Loucy (cell line): ENCODE results near the gene CAMKMT.

Experiments
- H2AFZ ChIP-seq: fragments of 200-600 bp; sonication (generic); 2 replicates; pipeline ENCODE4 v1.6.0; 2016; ENCODE audit warnings: antibody characterized with exemption, mild to moderate bottlenecking, low read length, moderate library complexity
- H3F3A ChIP-seq: fragments of 200-600 bp; 2 replicates; pipeline ENCODE4 v1.6.0; 2016; ENCODE audit warnings: antibody characterized with exemption, low read depth, mild to moderate bottlenecking
- H3K27me3 ChIP-seq: fragments of 200-600 bp; sonication (generic); 2 replicates; pipeline ENCODE4 v1.6.1; 2014; ENCODE audit warnings: low read length, mild to moderate bottlenecking; ENCODE audit not compliant: insufficient read depth, poor library complexity, severe bottlenecking
- H3K36me3 ChIP-seq: fragments of 200-600 bp; sonication (generic); 2 replicates; pipeline ENCODE4 v1.6.1; 2016; ENCODE audit warnings: low read length; ENCODE audit not compliant: insufficient read depth
- H3K4me1 ChIP-seq: fragments of 200-600 bp; sonication (generic); 2 replicates; pipeline ENCODE4 v1.5.1; 2014; ENCODE audit warnings: low read length, mild to moderate bottlenecking; ENCODE audit not compliant: insufficient read depth, poor library complexity, severe bottlenecking
- H3K4me2 ChIP-seq: fragments of 200-600 bp; sonication (generic); 2 replicates; pipeline ENCODE4 v1.6.0; 2014; ENCODE audit warnings: antibody characterized with exemption, low read length, low read depth, mild to moderate bottlenecking; ENCODE audit not compliant: poor library complexity, severe bottlenecking
- H3K4me3 ChIP-seq: fragments of 200-600 bp; sonication (generic); 2 replicates; pipeline ENCODE4 v1.5.1; 2014; ENCODE audit warnings: low read length, mild to moderate bottlenecking, mixed read lengths; ENCODE audit not compliant: poor library complexity, severe bottlenecking
- H3K79me2 ChIP-seq: fragments of 200-600 bp; sonication (generic); 2 replicates; pipeline ENCODE4 v1.6.1; 2014; ENCODE audit warnings: low read length; ENCODE audit not compliant: insufficient read depth
- H3K9ac ChIP-seq: fragments of 200-600 bp; sonication (generic); 2 replicates; pipeline ENCODE4 v1.6.0; 2014; ENCODE audit warnings: mild to moderate bottlenecking, low read depth, low read length, moderate library complexity; ENCODE audit not compliant: poor library complexity, severe bottlenecking
- H3K9me2 ChIP-seq: fragments of 200-600 bp; sonication (generic); replicated peaks from 2 replicates; pipeline ENCODE4 v1.6.1; 2016; ENCODE audit warnings: low read depth, low read length, mixed read lengths
- H3K9me3 ChIP-seq: fragments of 200-600 bp; sonication (generic); 2 replicates; pipeline ENCODE4 v1.6.1; 2014; ENCODE audit warnings: mild to moderate bottlenecking, antibody characterized with exemption, low read length, low read depth; ENCODE audit not compliant: insufficient read depth
- H4K20me1 ChIP-seq: fragments of 200-600 bp; sonication (generic); 2 replicates; pipeline ENCODE4 v1.6.0; 2014; ENCODE audit warnings: antibody characterized with exemption, low read length, mild to moderate bottlenecking; ENCODE audit not compliant: insufficient read depth, poor library complexity, severe bottlenecking
- CTCF ChIP-seq: fragments of 200-600 bp; sonication (generic); conservative IDR thresholded peaks from 2 replicates; pipeline ENCODE4 v1.5.1; 2014; ENCODE audit warnings: mild to moderate bottlenecking, antibody characterized with exemption, low read length
- EZH2phosphoT487 ChIP-seq: fragments of 200-600 bp; IDR thresholded peaks from 2 replicates; pipeline ENCODE4 v1.6.1; 2018; ENCODE audit warnings: antibody characterized with exemption, mild to moderate bottlenecking, moderate library complexity, borderline replicate concordance

Gene CAMKMT

GRCh38 chr2:44462934-44463849 lies 101.4 kb downstream of the CAMKMT start:
- H3K4me3 ChIP-seq = no peak overlapping the region

DNA sequence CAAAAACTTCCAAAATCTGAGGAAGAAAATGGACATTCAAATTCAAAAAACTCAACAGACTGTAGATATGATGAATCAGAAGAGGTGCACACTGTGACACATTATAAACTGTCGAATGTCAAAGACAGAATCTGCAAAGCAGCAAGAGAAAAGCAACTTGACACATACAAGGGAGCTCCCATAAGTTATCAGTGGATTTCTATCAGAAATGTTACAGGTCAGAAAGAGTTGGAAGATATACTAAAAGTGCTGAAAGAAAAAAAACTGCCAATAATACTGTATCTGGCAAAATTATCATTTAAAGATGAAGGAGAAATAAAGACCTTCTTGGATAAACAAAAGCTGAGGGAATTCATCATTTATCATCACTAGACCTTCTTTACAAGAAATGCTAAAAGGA lies 102.7 kb downstream of the CAMKMT start:
- H2AFZ ChIP-seq = no peak overlapping the region
- H3K9me2 ChIP-seq = no peaks in the 10 kb centered on the region
- peaks cover 12% of the 10 kb centered on the region; the same call in 1 of the 2 replicates for H3K9me3 ChIP-seq
- no peak overlapping the region for H3K9ac ChIP-seq
- H3K4me2 ChIP-seq = no peak overlapping the region
- no peaks in the 10 kb centered on the region for H3K27me3 ChIP-seq
- no peaks in the 10 kb centered on the region for H3K4me1 ChIP-seq
- no peak overlapping the region for H3K4me3 ChIP-seq
- no peaks in the 10 kb centered on the region for H4K20me1 ChIP-seq
- TF ChIP-seq EZH2phosphoT487 (no peak), CTCF (no peak)
- no peaks in the 10 kb centered on the region for H3K79me2 ChIP-seq
- no peaks in the 10 kb centered on the region for H3F3A ChIP-seq
- H3K36me3 ChIP-seq = no peaks in the 10 kb centered on the region

More at GRCh38 chr2:44462934-44463849, 101.4 kb downstream of the CAMKMT start:
- Histone ChIP-seq H3K4me2 (no peak overlapping the region), H3K4me1 (no peaks in the 10 kb centered on the region), H3K79me2 (no peaks in the 10 kb centered on the region), H3K9me2 (no peaks in the 10 kb centered on the region), H3K9ac (no peak overlapping the region), H3F3A (no peaks in the 10 kb centered on the region), H4K20me1 (no peaks in the 10 kb centered on the region), H3K36me3 (no peaks in the 10 kb centered on the region), H2AFZ (no peak overlapping the region), H3K27me3 (no peaks in the 10 kb centered on the region), H3K9me3 (peaks cover 12% of the 10 kb centered on the region; the same call in 1 of the 2 replicates)
- TF ChIP-seq EZH2phosphoT487 = no peak
- no peak for TF ChIP-seq CTCF

DNA sequence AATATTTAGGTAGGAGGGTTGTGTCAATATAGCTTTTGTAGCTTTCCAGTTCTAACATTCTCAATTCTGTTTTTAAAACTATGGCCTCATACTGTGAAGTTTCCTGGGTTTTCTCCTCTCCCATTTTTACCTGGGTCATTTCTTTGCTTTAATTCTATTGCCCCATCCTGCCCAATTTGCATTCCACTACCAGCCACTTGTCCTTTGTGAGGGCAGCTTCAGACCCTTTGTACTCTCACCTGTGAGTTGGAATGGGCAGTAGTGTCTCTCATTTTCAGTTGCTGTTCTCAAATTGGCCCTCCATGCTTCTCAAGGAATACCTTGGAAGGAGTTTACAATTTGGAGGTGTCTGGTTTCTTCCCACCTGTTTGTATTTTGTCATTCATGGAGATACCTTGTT lies 108.4 kb downstream of the CAMKMT start:
- TF ChIP-seq EZH2phosphoT487 (no peak), CTCF (no peak)
- H3K4me1 ChIP-seq = no peaks in the 10 kb centered on the region
- no peaks in the 10 kb centered on the region for H3F3A ChIP-seq
- H3K79me2 ChIP-seq = no peaks in the 10 kb centered on the region
- no peaks in the 10 kb centered on the region for H4K20me1 ChIP-seq
- no peaks in the 10 kb centered on the region for H3K9me2 ChIP-seq
- H3K9ac ChIP-seq = no peak overlapping the region
- no peak overlapping the region for H3K4me2 ChIP-seq
- no peak overlapping the region for H2AFZ ChIP-seq
- H3K9me3 ChIP-seq = no peaks in the 10 kb centered on the region
- no peak overlapping the region for H3K4me3 ChIP-seq
- H3K27me3 ChIP-seq = no peaks in the 10 kb centered on the region
- no peaks in the 10 kb centered on the region for H3K36me3 ChIP-seq
